GM21526 (cell line): ENCODE data around the gene CACNA1I.

Source experiments
- ATAC-seq: cut with Tn5 transposase; IDR thresholded peaks from one replicate; pipeline ENCODE4 v1.9.1; 2021; ENCODE audit warnings: moderate library complexity; ENCODE audit not compliant: unreplicated experiment, low FRiP score

Gene CACNA1I

DNA sequence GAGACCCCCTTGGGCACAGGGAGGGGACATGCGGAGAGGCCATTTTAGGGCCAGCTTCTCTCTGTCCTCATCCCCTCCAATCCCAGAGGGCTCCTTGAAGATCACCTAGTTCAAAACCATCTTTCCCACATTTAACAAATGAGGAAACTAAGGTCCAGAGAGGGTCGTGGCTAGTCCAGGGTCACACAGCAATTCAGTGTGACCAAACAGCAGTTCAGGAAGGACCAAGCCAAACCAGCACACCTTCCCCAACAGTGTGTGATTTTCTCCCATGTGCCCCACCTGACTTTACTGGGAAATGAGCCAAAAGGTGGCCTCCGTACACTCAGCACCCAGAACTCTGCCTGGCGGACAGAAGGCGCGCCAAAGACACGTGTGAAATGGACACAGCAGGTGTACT, 51.3 kb downstream of the CACNA1I start:
- no peak for ATAC-seq

DNA sequence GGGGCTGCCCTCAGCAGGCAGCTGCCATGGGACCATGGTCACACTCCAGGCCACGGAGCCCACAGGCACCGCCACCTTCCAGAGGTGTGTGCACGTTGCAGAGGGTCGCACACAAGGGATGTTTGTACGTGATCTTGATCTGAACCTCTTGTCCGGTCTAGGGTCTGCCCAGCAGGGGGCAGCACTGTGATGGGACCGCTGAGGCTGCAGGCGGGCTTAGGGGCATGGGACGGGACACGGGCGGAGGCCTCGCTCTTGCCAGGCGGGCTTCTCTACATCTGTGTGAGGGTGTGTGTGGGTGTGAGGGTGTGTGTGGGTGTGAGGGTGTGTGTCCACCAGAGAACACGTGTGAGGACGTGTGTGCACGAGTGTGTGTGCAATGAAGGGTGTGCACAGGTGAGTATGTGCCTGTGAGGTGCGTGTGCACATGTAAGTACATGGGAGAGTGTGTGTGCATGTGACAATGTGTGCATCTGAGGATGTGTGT, 52.4 kb downstream of the CACNA1I start:
- ATAC-seq: no peak

DNA sequence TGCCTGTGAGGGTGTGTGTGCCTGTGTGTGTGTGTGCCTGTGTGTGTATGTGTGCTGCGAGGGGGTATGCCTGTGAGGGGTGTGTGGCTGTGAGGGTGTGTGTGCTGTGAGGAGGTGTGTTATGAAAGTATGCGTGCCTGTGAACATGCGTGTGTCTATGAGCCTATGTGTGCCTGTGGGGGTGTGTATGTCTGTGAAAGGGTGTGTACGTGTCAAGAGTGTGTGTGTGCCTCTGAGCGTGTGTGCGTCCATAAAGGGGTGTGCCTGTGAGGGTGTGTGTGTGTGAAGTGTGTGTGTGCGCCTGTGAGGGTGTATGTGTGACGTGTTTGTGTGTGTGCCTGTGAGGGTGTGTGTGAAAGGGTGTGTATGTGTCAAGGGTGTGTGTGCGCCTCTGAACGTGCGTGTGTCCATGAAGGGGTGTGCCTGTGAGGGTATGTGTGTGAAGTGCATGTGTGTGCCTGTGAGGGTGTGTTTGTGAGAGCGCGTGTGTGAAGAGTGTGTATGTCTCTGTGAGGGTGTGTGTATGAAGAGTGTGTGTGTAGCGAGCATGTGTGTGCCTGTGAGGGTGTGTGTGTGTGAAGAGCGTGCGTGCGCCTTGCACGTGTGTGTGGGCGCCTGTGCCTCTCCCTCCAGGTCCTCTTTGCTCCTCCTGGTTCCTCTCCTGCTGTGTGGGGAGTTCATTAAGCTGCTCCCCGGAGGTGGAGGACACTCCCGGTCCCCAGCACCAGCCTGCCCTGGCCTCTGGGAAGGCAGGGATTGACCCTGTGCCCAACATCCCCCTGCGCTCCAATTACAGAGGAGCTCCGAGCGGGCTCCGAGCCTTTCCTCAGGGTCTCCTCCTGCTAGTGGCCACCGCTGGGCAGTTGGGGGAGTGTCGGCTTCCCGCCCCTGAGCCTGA, 53.3 kb downstream of the CACNA1I start:
- no peak for ATAC-seq

DNA sequence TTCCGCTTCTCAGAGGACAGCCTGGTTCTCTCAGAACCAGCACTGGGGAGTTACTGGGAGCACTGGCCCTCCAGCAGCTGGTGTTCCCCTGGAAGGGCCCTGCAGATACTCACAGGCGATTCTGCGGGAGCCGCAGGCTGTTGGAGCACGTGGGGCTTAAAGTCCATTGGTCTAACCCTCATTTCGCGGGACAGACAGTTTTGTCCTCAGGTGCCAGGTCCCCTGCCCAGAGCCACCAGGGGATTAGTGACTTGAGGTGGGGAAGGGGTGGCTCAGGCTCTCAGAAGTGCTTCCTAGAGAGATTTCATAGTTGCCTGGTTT, 53.9 kb downstream of the CACNA1I start:
- no peak for ATAC-seq

DNA sequence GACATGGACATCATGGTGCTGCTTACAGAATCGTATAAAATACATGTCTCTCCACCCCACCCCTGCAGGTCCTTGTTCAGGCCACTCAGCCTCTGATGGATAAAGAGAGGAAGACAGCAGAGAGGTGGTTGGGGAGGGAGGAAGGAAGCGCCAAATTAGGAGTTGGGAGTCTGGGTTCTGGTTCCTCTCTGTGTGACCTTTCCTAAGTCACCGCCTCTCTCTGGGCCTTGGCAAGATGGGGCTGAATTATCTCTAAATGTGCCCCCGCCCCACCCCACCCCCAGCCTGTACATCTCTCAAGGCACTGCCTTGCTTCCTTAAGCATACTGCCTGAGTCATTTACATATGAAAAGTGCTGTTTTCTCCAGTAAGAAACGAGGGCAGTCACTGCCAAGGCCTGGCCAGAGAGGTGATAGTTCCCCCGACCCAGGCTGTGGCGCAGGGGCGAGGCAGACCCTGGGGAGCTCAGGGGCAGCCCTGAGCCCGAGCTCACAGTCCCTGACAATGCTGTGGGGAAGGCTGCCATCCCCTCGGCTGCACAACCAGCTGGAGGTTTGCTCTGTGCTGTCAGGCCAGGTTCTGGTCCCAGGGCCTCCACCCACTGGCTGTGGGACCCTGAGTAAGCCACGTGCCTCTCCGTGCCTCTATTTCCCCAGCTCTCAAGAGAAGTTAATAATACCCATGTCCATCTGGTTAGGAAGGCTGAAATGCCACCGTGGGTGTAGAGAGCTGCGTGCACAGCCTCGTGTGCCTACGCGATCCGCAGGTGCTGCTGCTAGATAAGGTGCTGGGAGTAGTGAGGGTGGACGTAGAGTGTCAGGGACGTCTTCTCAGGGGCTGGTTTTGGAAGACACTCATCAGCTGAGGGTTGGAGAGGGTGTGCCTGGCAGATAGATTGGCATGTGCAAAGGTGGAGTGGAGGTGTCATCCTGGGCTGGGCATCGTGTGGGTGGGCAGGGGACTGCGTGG, 55.3 kb downstream of the CACNA1I start:
- ATAC-seq: no peak

DNA sequence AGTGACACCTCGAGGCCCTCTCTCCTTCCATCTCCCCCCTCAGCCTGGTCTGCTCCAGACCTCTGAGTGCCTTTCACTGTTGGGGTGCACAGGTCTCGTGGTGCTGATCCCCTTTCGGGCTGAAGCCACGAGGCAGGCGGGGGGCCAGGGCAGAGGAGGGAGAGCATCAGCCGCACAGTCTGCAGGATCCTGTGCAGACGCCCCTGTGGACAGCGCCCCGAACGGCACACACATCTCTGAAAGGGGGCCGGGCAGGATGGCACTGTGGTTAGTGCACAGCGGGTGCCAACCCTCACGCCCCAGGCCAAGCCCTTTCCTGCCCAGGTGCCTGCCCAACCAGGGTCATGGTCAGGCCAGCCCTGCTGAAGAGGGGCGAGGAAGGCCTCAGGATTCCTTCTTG, 56.7 kb downstream of the CACNA1I start:
- no peak for ATAC-seq

DNA sequence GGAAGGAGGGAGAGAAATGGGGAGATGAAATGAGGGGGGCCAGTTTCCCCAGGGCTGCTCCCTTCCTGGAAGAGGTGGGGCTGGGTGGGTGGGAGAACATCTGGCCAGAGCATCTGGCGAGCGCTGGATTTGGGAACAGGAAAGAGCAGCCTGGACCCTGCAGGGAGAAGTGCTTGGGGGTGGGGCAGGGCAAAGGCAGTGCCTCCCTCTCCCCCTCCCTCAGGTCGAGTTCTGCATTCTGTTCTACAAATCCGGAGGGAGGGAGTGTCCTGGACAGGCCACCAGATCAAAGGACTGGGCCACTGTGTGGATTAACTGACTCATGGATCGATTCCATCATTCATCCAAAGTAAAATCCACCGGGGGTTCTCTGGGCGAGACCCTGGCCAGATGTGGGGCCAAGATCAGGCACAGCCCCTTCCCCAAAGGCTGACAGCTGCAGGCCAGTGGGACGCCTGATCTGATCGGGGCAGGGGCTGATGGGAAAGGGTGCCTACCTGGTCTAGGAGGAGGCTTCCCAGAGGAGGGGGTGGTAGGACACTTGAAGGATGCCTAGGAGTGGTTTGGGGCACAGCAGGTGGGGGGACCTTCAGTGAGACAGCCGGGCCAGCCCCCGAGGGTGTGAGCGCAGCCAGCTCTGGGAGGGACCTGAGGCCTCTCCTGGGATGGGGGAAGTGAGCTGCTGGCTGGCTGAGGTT, 57.5 kb downstream of the CACNA1I start:
- no peak for ATAC-seq

DNA sequence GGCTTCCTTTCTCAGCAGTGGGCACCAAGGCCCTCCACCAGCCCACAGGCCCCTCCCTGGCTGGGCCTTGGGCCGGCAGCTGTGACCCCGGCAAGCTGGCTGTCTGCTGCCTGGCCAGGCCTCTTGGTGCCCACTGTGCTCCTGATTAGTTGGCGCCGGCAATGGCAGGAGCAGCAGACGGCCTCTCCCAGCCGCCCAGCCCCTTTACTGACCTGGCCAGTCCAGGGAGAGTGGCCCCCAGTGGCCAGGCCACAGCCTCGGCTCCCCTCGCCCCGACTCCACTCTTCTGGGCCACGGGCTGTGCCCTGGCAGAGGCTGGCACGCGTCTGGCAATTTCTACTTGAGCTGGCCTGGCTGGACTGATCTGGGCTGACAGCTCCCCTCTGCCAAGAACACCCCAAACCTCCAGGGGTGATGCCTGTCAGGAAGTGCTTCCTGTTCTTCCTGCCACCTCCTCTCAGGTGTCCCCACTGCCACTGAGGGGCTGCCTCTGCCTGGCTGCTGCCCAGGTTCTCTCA, 58.1 kb downstream of the CACNA1I start:
- ATAC-seq: no peak

DNA sequence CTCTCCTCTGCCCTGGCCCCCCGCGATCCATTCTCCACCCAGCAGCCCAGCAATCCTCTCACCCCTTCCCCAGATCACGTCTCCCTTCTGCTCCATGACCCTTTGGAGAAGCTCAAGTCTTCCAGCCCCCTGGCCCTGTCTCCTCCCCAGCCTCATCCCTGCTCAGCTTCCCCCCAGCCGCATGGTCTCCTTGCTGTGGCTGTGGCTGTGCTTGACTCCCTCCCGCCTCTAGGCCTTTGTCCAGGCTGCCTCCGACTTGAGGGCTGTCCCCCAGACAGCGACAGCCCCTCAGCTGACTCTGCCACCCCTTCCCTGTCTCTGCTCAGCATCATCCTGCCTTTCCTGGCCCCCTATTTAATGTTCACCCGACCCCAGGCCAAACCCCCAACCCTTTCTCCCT, 59.3 kb downstream of the CACNA1I start:
- ATAC-seq: no peak

DNA sequence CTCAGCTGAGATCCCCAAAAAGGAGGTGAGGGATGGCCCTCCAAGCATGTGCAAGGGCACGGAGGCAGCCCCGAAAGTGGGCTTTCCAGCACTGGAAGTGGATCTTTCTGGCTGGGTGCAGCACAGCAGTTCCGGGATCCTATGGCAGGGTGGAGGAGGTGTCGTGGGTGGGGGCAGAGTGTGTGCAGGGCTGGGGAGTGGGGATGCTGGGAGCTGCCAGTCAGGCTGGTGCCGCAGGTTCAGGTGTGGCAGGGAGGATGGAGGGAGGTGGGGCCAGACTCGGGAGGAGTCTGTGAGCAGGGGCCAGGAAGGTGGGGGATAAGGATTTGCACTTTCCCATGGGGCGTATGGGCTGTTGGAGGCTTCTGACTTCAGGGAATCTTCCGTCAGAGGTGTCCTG, 60.2 kb downstream of the CACNA1I start:
- no peak for ATAC-seq

DNA sequence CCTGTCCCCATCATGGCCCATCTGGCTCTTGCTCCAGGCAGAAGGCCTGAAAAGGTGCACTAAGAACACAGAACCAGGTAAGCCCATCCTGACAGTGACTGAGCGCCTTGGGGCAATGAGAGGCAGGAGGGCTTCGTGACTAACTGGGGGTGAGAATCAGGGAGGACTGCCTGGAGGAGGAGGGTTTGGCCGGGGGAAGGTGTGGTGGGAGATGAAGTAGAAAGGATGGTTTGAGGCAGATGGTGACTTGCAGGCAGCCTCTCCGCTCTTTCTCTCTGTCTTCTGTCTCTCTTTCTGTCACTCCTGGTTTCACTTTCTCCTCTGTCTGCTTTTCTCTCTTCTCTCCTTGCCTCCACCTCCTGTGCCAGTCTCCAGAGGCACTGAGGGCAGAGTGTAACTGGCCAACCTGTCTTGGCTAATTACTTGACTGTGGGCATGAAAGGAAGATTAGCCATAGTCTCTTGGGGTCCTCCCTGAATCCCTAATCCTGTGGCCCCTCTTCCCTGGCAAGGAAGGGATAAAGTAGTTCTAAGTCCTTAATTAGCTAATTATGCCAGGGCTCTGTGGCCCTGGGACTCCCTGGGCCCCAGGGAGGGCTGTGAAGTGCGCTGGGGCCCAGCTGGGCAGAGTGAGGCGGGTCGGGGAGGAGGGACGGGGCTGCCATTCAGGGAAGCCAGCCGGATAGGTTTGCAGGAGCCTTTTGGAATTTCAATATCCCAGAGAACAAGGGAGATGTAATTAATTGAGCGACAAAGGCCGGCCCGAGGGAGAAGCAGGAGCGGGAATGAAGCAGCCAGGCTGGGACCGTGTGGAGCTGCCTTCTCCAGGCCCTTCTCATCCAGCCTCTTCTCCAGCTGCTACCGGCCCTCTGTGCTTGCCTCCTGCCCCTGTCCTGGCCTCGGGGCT, 61.1 kb downstream of the CACNA1I start:
- ATAC-seq: no peak

DNA sequence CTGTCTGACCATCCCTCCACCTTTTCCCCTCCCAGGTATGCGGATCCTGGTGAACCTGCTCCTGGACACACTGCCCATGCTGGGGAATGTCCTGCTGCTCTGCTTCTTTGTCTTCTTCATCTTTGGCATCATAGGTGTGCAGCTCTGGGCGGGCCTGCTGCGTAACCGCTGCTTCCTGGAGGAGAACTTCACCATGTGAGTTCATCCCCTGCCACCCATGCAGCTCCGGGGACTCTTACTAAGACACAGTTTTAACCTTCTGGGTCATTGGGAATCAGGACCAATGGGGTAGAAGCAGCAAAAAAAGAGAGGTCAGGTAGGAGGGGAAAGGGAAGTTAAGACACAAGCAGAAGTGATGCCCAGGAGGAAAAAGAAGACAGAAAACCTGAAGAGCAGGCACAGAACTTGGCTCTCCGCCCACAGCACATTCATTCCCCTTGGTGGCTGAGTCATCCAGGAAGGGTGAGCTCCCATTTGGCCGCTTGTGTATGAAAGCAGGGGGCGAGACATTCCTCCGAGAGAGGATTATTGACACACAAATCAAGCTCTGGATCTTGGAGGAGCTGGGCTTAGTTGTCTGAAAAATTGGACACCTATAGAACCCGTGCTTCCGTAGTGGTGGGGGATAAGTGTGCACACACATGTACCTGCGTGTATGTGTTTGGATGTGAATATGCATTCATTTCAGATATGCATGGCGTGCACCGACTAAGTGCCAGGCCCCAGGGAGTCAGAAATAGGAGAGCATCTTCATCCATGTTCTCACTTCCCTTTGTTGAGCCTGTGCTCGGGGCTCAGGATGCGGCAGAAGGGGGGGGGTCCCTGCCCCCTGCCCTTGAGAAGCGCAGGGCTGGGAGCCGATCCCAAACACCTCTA, 64.2 kb downstream of the CACNA1I start:
- ATAC-seq: no peak

DNA sequence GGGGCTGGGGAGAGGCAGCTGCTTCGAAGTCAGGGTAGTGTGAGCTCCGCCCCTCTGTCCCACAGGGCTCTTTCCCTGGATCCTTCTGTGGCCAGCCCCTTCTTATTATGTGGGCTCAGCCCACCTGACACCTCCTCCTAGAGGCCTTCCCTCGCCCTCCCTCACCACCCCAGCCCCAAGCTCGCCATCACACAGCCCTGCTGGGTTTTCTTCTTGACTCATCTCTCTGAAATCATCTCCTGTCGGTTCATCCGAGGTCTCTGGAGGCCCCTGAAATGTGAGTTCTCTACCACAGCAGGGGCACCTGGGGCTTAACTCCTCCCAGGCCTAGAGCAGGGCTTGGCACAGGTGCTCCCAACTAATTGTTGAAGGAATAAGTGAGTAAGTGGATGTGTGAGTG, 65.2 kb downstream of the CACNA1I start:
- no peak for ATAC-seq

DNA sequence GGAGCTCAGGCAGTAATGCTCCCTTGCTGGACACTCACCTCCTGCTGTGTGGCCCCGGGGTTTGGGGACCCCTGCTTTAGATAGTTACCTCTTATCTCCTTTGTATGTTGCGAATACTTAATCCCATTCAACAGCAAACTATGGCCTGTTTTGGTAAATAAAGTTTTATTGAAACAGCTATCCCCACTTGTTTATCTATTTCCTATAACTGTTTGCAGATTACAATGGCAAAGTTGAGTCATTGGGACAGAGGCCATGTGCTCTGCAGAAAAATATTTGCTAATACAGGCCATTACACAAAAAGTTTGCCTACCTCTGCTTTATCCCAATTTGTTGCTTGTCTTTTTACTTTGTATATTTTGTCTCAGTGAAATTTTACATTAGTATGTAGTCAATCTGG, 68.4 kb downstream of the CACNA1I start:
- no peak for ATAC-seq

DNA sequence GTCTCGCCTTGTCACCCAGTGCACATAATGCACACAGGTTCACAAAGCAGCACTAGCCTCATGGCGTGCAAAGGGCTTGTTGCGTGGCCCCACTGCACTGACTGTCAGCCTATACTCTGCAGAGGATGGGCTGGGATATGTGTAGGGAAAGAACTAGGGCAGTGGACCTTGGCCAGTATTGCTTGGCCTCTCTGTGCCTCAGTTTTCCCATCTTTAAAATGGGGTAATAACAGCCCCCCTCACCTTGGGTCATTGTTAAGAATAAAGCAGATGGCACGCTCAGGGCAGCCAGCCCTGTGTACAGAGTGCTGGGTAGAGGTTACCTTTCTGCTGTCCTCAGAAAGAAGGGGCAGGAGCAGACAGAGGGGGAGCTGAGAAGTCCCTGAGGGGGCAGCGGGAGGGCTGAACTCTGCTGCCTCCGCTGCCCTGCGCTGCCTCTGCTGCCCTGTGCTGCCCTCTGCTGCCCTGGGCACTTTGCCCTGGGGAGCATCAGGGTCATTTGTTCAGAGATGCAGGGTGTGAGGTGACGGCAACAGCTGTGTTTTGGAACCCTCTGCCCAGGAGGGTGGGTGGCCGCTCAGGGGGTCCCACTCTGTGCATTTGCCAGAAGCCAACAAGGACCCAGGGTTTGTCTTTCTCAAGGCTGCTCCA, 71.2 kb downstream of the CACNA1I start:
- ATAC-seq: no peak

DNA sequence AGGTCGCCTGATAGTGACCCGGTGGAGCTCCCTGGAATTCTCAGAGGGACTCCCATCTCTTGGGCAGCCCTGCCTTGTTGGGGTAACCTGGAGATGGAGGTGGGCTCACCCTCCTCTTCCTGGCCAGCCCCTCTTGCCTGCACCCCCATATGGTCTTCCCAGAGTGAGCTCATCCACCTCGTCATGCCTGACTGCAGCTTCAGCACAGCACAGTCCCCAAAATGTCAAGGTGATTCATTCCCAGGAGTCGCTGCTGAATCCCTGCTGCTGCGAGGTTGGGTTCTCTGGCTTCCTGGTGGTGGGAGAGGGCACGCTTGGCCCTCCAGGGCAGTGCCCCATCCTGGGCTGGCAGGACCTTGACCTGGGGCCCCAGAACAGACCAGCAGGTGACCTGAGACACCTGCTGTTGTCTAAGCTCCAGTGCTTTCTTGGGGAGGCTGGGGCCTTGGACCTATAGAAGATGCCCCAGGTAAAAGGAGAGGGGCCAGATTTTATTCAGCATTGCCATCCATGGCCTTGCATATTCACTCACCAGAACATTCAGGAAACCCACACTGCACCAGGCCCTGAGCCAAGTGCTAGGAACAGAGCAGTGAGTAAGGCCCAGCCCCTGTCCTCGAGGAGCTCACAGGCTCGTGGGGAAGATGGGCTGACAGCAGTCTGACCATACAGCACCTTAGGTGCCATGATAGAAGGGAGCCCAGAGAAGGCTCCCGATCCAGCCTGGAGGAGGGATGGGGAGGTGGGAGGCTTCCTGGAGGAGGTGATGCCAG, 72.9 kb downstream of the CACNA1I start:
- ATAC-seq: no peak

DNA sequence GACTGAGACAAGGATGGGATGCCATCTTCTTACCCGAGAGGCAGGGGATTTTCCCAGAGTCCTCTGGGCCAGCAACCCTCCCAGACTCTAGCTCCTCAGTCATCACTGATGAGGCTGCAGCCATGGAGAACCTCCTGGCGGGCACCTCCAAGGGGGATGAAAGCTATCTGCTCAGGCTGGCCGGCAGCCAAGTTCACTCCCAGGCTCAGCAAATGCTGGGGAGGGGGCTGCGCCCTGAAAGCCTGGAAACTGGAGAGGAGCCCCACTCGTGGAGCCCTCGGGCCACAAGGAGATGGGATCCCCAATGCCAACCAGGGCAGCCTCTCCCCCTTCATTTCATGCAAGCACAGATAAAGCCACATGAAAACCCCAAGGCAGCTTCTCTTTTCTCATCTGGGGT, 75.0 kb downstream of the CACNA1I start:
- no peak for ATAC-seq
